GM13977 (cell line): ENCODE data around the gene SUCO.

Source experiments
- DNase-seq: peaks from one replicate; pipeline ENCODE4 v3.0.0; 2012; ENCODE audit warnings: low spot score
- CTCF ChIP-seq: IDR thresholded peaks from 2 replicates; pipeline ENCODE4 v1.5.1; 2012; ENCODE audit warnings: mild to moderate bottlenecking, control low read depth; ENCODE audit not compliant: insufficient read depth; ENCODE audit errors: extremely low read depth, missing control alignments
- in situ Hi-C: fragments of 300-500 bp; cut with MboI; formaldehyde crosslinking; loops from one replicate; pipeline ENCODE4 v1.12.0; 2022; ENCODE audit warnings: low sequenced_read_pairs, low pct_unique_long_range_greater_than_20kb, mixed read lengths, inconsistent platforms; ENCODE audit not compliant: unreplicated experiment

Gene SUCO

GRCh38 chr1:172567720-172568119 lies 34.8 kb downstream of the SUCO start:
- DNase-seq: no peak
- in situ Hi-C loops: no loop called here
- TF ChIP-seq CTCF: no peak

DNA sequence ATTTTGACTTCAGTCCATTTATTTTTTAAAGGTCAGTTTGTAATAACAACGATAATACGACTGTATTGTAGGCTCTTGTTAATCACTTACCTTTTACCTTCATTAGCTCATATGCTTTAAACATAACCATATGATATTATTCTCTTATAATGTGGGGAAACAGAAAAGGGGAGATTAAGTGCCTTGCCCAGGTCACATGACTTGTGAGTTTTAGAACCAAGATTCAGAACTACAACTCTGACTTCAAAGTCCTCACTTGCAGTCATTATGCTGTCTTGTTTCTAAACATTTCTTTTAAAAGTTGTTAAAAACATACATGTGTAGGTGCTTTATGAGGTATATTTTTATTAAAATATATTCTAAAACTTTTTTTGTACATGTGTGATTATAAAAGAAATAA lies 41.1 kb downstream of the SUCO start:
- TF ChIP-seq CTCF: no peak
- DNase-seq: no peak
- in situ Hi-C loops: no loop called here

GRCh38 chr1:172578586-172578985 lies 45.6 kb downstream of the SUCO start:
- DNase-seq: no peak
- TF ChIP-seq CTCF: no peak
- in situ Hi-C loops: no loop called here

DNA sequence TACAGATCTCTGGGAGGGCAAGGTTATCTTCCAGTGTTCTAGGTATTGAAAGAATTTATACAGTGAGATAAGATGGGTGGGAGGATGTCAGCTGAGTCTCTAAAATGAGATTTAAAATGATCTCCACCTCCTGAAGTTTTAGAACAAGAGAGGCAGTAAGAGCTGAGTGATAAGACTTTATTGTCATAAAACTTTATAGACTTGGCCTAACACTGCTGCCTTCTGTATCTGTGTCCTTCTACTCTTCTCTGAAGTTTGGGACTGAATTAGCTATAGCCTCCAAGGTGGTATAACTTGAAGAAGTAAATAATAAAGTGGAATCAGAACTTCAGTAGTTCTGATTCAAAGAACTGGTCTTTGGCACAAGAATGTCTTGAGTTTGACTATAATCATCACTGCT lies 48.3 kb downstream of the SUCO start:
- DNase-seq: no peak
- in situ Hi-C loops: no loop called here
- no peak for TF ChIP-seq CTCF

- no peak for DNase-seq
- no peak for TF ChIP-seq CTCF
- in situ Hi-C loops: no loop called here
Measured at GRCh38 chr1:172581779-172582178, 48.8 kb downstream of the SUCO start.

- in situ Hi-C loops: no loop called here
- DNase-seq: no peak
- no peak for TF ChIP-seq CTCF
Measured at GRCh38 chr1:172582889-172583288, 49.9 kb downstream of the SUCO start.

GRCh38 chr1:172585348-172585747 lies 52.4 kb downstream of the SUCO start:
- in situ Hi-C loops: no loop called here
- no peak for TF ChIP-seq CTCF
- DNase-seq: no peak
